ENCODE results near the gene BLOC1S4. TPM values are rescaled to one million over a fixed set of nuclear protein-coding genes. Genes with fewer than 3 reads are reported as not detected.
A peak's percentile ranks its signal among the peaks of the same experiment; 100 is the strongest.

The BLOC1S4 gene
- total RNA-seq, 1 donor from 2014 or later: 14.2 TPM

- DNase-seq (ENCODE audit: low read depth): no peak
- no peaks in the 10 kb centered on the region for H3K36me3 ChIP-seq (ENCODE audit: control insufficient read depth, insufficient read depth, low read length)
- no peak overlapping the region for H3K4me3 ChIP-seq (ENCODE audit: low read depth, low read length)
- no peak for FAIRE-seq
- no peak for TF ChIP-seq CTCF (IDR thresholded peaks at IDR 0.05; ENCODE audit: insufficient read depth, low read length, severe bottlenecking)
- no peaks in the 10 kb centered on the region for H3K27me3 ChIP-seq (ENCODE audit: control insufficient read depth, insufficient read depth, low read length)
These were observed 26.4 kb upstream of the BLOC1S4 start for GRCh38 chr4:6689506-6689960.

DNA sequence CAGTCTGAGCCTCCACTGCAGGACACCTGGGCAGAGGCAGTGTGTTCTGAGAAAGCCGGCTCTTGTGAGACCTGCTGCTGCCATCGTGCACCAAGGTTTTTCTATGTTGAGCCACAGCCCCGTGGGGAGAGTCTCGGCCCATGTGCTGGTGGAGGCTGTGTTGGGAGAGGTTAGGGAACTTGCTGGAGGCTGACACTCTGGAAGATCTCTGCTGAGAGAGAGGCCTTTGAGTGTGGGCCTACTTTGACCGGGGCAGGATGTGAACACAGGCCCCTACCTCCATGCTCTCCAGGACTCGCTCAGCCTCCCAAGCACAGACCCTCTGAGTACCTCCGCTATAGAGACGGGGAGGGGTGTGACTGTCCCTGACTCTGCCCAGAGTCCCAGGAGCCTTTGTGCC, 23.6 kb upstream of the BLOC1S4 start:
- H3K4me3 ChIP-seq (ENCODE audit: low read depth, low read length): no peak overlapping the region
- H3K27me3 ChIP-seq (ENCODE audit: control insufficient read depth, insufficient read depth, low read length): no peaks in the 10 kb centered on the region
- FAIRE-seq (no peak), DNase-seq (ENCODE audit: low read depth) (no peak)
- H3K36me3 ChIP-seq (ENCODE audit: control insufficient read depth, insufficient read depth, low read length): peaks cover 4% of the 10 kb centered on the region
- TF ChIP-seq CTCF (IDR thresholded peaks at IDR 0.05; ENCODE audit: insufficient read depth, low read length, severe bottlenecking): no peak

GRCh38 chr4:6692806-6693205, 23.2 kb upstream of the BLOC1S4 start:
- peak; percentile 60 for DNase-seq (ENCODE audit: low read depth)
- H3K4me3 ChIP-seq (ENCODE audit: low read depth, low read length): no peak overlapping the region
- TF ChIP-seq CTCF (IDR thresholded peaks at IDR 0.05; ENCODE audit: insufficient read depth, low read length, severe bottlenecking): no peak
- peaks cover 4% of the 10 kb centered on the region for H3K36me3 ChIP-seq (ENCODE audit: control insufficient read depth, insufficient read depth, low read length)
- H3K27me3 ChIP-seq (ENCODE audit: control insufficient read depth, insufficient read depth, low read length): no peaks in the 10 kb centered on the region
- FAIRE-seq: no peak

GRCh38 chr4:6693231-6694176, 22.5 kb upstream of the BLOC1S4 start, which contains the start of gene S100P:
Gene S100P (plus strand): TSS chr4:6693878. CDS start chr4:6693933, 55 bp downstream.
- H3K4me3 ChIP-seq (ENCODE audit: low read depth, low read length): peak within 1 kb of the TSS; percentile 49
- no peak for TF ChIP-seq CTCF (IDR thresholded peaks at IDR 0.05; ENCODE audit: insufficient read depth, low read length, severe bottlenecking)
- H3K27me3 ChIP-seq (ENCODE audit: control insufficient read depth, insufficient read depth, low read length): no peaks in the 10 kb centered on the region
- DNase-seq (ENCODE audit: low read depth): no peak
- H3K36me3 ChIP-seq (ENCODE audit: control insufficient read depth, insufficient read depth, low read length): peaks cover 4% of the 10 kb centered on the region
- peak; percentile 96 for FAIRE-seq

DNA sequence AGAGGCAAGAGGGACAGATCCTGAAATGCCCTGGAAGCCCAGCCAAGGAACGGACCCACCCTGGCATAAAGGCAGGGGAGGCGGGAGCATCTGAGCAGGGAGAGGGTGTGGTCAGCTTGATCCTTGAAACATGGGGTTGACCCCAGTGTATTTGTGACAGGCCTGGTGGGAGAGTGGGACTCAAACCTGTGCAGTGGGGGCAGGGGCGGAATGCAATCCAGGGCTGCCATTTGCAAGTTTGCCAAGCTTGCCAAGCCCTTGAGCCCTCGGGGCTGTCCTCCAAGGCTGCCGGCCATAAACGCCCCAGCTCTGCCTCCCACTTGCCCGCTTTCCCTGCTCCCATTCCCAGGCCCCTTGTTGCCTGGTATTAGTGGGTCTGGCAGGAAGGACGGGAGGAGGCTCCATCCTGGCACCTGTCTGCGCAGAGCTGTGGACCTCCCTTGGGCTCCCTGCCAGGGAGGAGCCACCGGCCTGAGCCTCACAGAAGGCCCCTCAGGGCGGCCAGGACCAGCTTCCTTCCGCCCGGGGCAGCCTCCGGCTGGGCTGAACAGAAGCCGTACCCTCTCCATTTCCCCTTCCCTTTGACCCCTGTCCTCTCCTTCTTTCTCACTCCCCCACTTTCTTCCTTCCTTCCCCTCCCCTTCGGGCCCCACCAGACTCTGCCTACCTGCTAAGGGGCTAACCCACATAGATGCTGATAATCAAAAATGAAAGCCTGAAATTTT, 21.6 kb upstream of the BLOC1S4 start:
- FAIRE-seq: no peak
- peak overlapping the region; percentile 49 for H3K4me3 ChIP-seq (ENCODE audit: low read depth, low read length)
- TF ChIP-seq CTCF (IDR thresholded peaks at IDR 0.05; ENCODE audit: insufficient read depth, low read length, severe bottlenecking): no peak
- DNase-seq (ENCODE audit: low read depth): no peak
- H3K36me3 ChIP-seq (ENCODE audit: control insufficient read depth, insufficient read depth, low read length): peaks cover 4% of the 10 kb centered on the region
- H3K27me3 ChIP-seq (ENCODE audit: control insufficient read depth, insufficient read depth, low read length): no peaks in the 10 kb centered on the region
